Head of caudate nucleus (tissue), 42 donors: Measurements from ENCODE around the gene ZCCHC2.

Experiments
- DNase-seq, 42 donors: peaks; one replicate each; pipeline versions ENCODE4 v3.0.0 to v3.0.0-alpha.2; 2020 to 2021; ENCODE audit warnings: mixed read lengths in 7 of 42
- intact Hi-C: fragments of 100-400 bp; cut with DNase I; formaldehyde crosslinking; loops from one replicate; pipeline ENCODE4 v1.15.0; 2022

The ZCCHC2 gene

DNA sequence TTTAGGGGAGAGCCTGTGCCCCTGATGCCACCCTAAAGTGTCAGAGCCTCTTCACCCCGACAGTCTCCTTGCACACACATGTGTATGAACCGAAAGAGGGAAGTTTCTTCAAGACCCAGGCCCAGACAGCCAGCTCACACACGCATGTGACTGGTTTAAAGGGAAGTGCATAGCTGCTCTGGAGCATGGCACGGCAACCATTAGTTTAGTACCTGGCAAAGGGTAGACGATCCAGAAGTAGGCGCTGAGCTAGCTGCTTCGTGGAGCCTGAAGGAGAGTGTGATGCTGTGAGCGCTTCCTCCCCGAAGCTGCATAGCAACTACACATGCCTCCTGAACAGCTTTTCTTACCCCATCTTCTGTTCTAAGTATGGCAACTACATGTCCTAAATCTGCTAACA, 91.7 kb downstream of the ZCCHC2 start:
- intact Hi-C loops: loop anchor here (10.0 kb wide), 1 partner anchor 100 kb away; the partner anchor contains the start of gene PHLPP1
- DNase-seq: peak in 19 of 42 donors; percentile 8 to 64 (median 33)

DNA sequence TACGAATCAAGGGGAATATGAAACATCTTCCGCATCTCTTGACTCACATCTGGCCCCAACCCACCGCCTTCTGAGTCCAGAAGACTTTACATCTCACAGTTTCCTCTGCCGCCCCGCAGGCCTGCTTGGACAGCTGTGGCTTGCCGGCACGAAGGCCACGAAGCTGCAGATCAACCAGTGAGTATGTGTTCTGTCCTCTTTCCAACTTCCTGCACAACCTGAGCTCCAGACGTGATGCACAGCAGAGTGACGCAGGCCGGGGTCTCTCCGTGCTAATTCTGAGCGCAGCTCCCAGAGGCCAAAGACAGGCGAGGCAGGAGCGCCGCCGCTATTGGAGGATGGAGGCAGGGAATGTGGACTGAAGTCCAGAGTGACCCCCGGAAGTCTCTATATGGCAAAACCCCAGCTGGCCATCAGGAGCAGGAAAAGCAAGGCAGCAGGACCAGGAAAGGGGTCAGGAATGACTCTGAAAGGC, 93.5 kb downstream of the ZCCHC2 start:
- intact Hi-C loops: loop anchor here (10.0 kb wide), 1 partner anchor 98 kb away; the partner anchor contains the start of gene PHLPP1
- DNase-seq: peak in 1 of 42 donors; percentile 19

DNA sequence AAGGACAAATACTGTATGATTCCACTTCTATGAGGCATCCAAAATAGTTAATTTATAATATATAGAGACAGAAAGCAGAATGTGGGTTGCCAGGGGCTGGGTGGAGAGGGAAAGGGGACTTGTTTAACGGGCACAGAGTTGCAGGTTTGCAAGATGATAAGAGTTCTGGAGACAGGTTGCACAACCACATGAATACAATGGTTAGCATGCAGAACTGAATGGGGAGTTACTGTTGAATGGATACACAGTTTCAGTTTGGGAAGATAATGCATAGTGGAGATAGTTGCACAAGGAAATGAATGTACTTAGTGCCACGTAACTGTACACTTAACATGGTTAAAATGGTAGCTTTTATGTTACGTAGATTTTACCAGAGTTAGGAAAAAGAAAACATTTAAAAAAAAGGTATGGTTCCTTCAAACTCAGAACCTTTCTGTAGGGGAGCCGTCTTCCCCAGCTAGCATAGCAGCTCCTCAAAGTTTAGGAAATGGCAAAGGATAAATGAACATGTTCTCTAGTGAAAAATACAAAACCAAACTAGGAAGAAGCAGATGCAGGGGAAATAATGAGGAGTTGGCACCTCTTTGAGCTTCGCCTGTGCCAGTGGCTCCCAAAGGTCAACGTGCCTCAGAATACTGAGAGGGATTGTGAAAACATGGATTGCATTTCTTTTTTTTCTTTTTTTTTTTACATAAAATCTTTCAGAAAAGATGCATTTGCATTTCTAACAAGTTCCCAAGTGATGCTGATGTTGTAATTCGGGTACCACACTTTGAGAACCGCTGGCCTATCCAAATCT, 95.2 kb downstream of the ZCCHC2 start:
- intact Hi-C loops: loop anchor here (10.0 kb wide), 1 partner anchor 97 kb away; the partner anchor contains the start of gene PHLPP1
- DNase-seq: no peak

DNA sequence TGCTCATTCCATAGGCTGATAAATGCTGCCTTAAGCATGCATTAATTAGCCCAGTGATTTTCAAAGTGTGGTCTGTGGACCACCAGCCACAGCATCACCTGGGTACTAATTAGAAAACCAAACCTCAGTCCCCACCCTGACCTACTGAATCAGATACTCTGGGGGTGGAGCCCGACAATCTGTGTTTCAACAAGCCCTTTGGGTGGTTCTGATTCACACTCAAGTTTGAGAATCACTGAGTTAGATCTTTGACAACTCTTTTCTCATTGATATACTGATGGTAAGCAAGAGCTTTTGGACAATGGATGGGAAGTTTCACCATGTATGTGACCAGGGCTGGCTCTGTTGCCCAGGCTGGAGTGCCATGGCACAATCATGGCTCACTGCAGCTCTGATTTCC, 95.9 kb downstream of the ZCCHC2 start:
- no peak for DNase-seq

DNA sequence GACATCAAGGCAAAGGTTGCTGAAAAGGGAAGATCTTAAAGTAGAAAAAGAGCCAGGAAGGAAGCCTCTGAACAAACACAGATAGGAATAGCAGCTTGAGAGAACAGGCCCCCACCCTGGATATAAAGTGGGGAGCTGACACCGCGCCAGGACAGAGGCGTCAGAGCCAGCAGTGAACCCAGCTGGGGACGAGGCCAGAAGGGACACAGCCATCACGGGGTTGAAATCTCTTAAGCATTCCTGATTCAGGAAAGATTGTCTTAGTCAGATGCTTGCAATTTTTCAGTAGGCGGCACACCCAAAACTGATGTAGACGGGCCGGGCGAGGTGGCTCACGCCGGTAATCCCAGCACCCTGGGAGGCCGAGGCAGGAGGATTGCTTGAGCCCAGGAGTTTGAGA, 98.7 kb downstream of the ZCCHC2 start:
- peak in 7 of 42 donors; percentile 13 to 51 (median 34) for DNase-seq
- intact Hi-C loops: no loop called here

More for the DNA sequence above, 95.9 kb downstream of the ZCCHC2 start:
- intact Hi-C loops: loop anchor here (10.0 kb wide), 1 partner anchor 96 kb away; the partner anchor contains the start of gene PHLPP1

DNA sequence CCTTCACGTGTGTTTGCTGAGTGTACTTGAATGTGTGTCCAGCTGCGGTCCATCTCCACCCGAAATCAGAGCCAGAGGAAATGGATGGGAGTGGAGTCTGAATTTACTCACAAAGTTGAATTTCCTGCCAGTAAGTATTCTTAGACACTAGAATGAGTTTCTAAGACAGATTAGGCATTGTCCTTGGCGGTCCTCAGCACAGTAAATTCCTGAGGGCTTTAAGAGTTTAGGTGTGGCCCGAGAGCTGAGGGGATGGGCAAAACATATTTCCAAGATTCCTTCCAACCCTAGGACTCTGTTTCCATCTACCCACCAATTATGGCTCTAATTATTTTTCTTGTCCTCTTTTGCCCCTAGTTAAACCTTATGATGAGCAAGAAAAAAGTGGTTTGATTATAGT, 102.2 kb downstream of the ZCCHC2 start:
- intact Hi-C loops: no loop called here
- DNase-seq: no peak
